Thyroid gland (tissue), 4 donors: ENCODE measurements around the gene RTN4R.

ENCODE experiments used
- POLR2A ChIP-seq, 2 donors: fragments of 450-650 bp; IDR thresholded peaks; one replicate each; pipeline ENCODE4 v1.6.1; 2017; ENCODE audit warnings: antibody characterized with exemption in 2 of 2, mild to moderate bottlenecking in 2 of 2, moderate library complexity in 1 of 2
- TF ChIP-seq, protein P1 (sequence below), 6 experiments: fragments of 200-600 bp in 3 of 6; fragments of 450-650 bp in 3 of 6; sonication (generic) in 3 of 6; IDR thresholded peaks; one replicate each; pipeline ENCODE4 v1.5.1; 2016 to 2019; ENCODE audit warnings: antibody characterized with exemption in 6 of 6, mild to moderate bottlenecking in 2 of 6, inconsistent platforms in 1 of 6, moderate library complexity in 1 of 6

- TF ChIP-seq, protein P1, sequence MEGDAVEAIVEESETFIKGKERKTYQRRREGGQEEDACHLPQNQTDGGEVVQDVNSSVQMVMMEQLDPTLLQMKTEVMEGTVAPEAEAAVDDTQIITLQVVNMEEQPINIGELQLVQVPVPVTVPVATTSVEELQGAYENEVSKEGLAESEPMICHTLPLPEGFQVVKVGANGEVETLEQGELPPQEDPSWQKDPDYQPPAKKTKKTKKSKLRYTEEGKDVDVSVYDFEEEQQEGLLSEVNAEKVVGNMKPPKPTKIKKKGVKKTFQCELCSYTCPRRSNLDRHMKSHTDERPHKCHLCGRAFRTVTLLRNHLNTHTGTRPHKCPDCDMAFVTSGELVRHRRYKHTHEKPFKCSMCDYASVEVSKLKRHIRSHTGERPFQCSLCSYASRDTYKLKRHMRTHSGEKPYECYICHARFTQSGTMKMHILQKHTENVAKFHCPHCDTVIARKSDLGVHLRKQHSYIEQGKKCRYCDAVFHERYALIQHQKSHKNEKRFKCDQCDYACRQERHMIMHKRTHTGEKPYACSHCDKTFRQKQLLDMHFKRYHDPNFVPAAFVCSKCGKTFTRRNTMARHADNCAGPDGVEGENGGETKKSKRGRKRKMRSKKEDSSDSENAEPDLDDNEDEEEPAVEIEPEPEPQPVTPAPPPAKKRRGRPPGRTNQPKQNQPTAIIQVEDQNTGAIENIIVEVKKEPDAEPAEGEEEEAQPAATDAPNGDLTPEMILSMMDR (IDR thresholded peaks at IDR 0.05): no peak
- no peak for TF ChIP-seq POLR2A (IDR thresholded peaks at IDR 0.05)
Observed at GRCh38 chr22:20298110-20298802, 30.1 kb upstream of the RTN4R start.
